GM23248 (cell line): ENCODE data around the gene CDH4. TPM values are rescaled to one million over a fixed set of nuclear protein-coding genes. Genes with fewer than 3 reads are reported as not detected.

ENCODE experiments used
- DNase-seq: peaks from one replicate; pipeline ENCODE4 v3.0.0-alpha.2; 2015
- H2AFZ ChIP-seq: fragments of 200-600 bp; sonication (generic); 2 replicates; pipeline ENCODE4 v1.6.1; 2016; ENCODE audit warnings: antibody characterized with exemption
- H3F3A ChIP-seq: fragments of 200-600 bp; sonication (generic); 2 replicates; pipeline ENCODE4 v1.6.1; 2016; ENCODE audit warnings: mild to moderate bottlenecking, antibody characterized with exemption, mixed run types; ENCODE audit not compliant: insufficient read depth
- H3K27ac ChIP-seq: fragments of 200-600 bp; sonication (generic); 2 replicates; pipeline ENCODE4 v1.5.1; 2016; ENCODE audit warnings: mild to moderate bottlenecking
- H3K27me3 ChIP-seq: fragments of 200-600 bp; sonication (generic); replicated peaks from 2 replicates; pipeline ENCODE4 v1.6.1; 2016; ENCODE audit warnings: mild to moderate bottlenecking; ENCODE audit not compliant: insufficient read depth
- H3K36me3 ChIP-seq: fragments of 200-600 bp; sonication (generic); 2 replicates; pipeline ENCODE4 v1.6.1; 2016; ENCODE audit warnings: low read depth, mild to moderate bottlenecking
- H3K4me1 ChIP-seq: fragments of 200-600 bp; sonication (generic); 2 replicates; pipeline ENCODE4 v1.6.1; 2016; ENCODE audit warnings: mild to moderate bottlenecking; ENCODE audit not compliant: insufficient read depth
- H3K4me2 ChIP-seq: fragments of 200-600 bp; sonication (generic); one replicate; pipeline ENCODE4 v1.6.1; 2016; ENCODE audit warnings: mild to moderate bottlenecking; ENCODE audit not compliant: unreplicated experiment
- H3K4me3 ChIP-seq: fragments of 200-600 bp; sonication (generic); 2 replicates; pipeline ENCODE4 v1.5.1; 2016; ENCODE audit warnings: mild to moderate bottlenecking
- H3K79me2 ChIP-seq: fragments of 200-600 bp; sonication (generic); 2 replicates; pipeline ENCODE4 v1.6.1; 2016; ENCODE audit warnings: mild to moderate bottlenecking; ENCODE audit not compliant: insufficient read depth
- H3K9ac ChIP-seq: fragments of 200-600 bp; sonication (generic); 2 replicates; pipeline ENCODE4 v1.6.1; 2016; ENCODE audit warnings: mild to moderate bottlenecking
- H3K9me2 ChIP-seq: fragments of 200-600 bp; sonication (generic); 2 replicates; pipeline ENCODE4 v1.6.1; 2016; ENCODE audit warnings: mixed run types, mild to moderate bottlenecking, moderate library complexity; ENCODE audit not compliant: insufficient read depth
- H3K9me3 ChIP-seq: fragments of 200-600 bp; sonication (generic); one replicate; pipeline ENCODE4 v1.6.1; 2017; ENCODE audit warnings: low read depth
- H4K20me1 ChIP-seq: fragments of 200-600 bp; sonication (generic); 2 replicates; pipeline ENCODE4 v1.6.0; 2016; ENCODE audit not compliant: insufficient read depth
- EZH2 ChIP-seq: fragments of 200-600 bp; sonication (generic); IDR thresholded peaks from 2 replicates; pipeline ENCODE4 v1.6.1; 2018; ENCODE audit warnings: antibody characterized with exemption, mild to moderate bottlenecking; ENCODE audit not compliant: insufficient read depth, poor library complexity, severe bottlenecking
- EZH2phosphoT487 ChIP-seq: fragments of 200-600 bp; sonication (generic); IDR thresholded peaks from 2 replicates; pipeline ENCODE4 v1.6.1; 2018; ENCODE audit warnings: antibody characterized with exemption, moderate library complexity, mild to moderate bottlenecking, low read depth; ENCODE audit not compliant: insufficient read depth
- WGBS, 2 experiments: methylation state at CpG; one replicate each; pipeline ENCODE4 v1.1.6; 2015 to 2017; ENCODE audit warnings: low lambda C conversion rate in 2 of 2, low coverage in 1 of 2; ENCODE audit errors: missing lambda C conversion rate in 2 of 2; 5-methylcytosine and 5-hydroxymethylcytosine counted together
- in situ Hi-C: fragments of 300-500 bp; cut with MboI; formaldehyde crosslinking; loops from 2 replicates; pipeline ENCODE4 v1.15.0; 2020
- polyA plus RNA-seq: library from polyadenylated mRNA; unstranded; fragments of >200 nt; fragmentation: Nextera tagmentation; extraction: Ambion mirVana; gene quantifications from 2 replicates; pipeline ENCODE4 v1.2.1, GENCODE V29; 2016
- total RNA-seq: library from RNA; depleted of rRNA; stranded (reverse); fragments of >200 nt; shearing (Covaris generic); gene quantifications from 2 replicates; pipeline ENCODE4 v1.2.3, GENCODE V29; 2014

CDH4 gene
- total and polyA plus RNA-seq, 2 experiments from 2014 or later: 1.1 to 3.9 TPM

GRCh38 chr20:61655591-61655990 is 403.5 kb downstream of the CDH4 start:
- no peaks in the 10 kb centered on the region for H3K9me2 ChIP-seq

GRCh38 chr20:61656198-61656597 is 404.1 kb downstream of the CDH4 start:
- TF ChIP-seq EZH2phosphoT487 (no peak), EZH2 (no peak)
- Histone ChIP-seq H3K4me3 (no peak overlapping the region), H3K9ac (no peak overlapping the region), H3K9me2 (no peaks in the 10 kb centered on the region), H3K27me3 (no peaks in the 10 kb centered on the region), H3K4me1 (no peaks in the 10 kb centered on the region), H3K9me3 (no peaks in the 10 kb centered on the region), H2AFZ (no peak overlapping the region), H3K27ac (no peak overlapping the region), H4K20me1 (no peaks in the 10 kb centered on the region), H3K4me2 (no peak overlapping the region), H3K36me3 (no peaks in the 10 kb centered on the region), H3F3A (no peaks in the 10 kb centered on the region), H3K79me2 (no peaks in the 10 kb centered on the region)
- DNase-seq: no peak
- 54 to 63% methylated on average over 15 to 21 of the region's 21 CpGs for WGBS, 2 experiments
- in situ Hi-C loops: no loop called here

More at GRCh38 chr20:61655591-61655990, 403.5 kb downstream of the CDH4 start:
- H3K9ac ChIP-seq: no peak overlapping the region
- no peak overlapping the region for H2AFZ ChIP-seq
- no peaks in the 10 kb centered on the region for H3K4me1 ChIP-seq
- no peaks in the 10 kb centered on the region for H4K20me1 ChIP-seq
- H3K4me2 ChIP-seq: no peak overlapping the region
- no peaks in the 10 kb centered on the region for H3F3A ChIP-seq
- no peaks in the 10 kb centered on the region for H3K36me3 ChIP-seq
- no peak overlapping the region for H3K27ac ChIP-seq
- 37 to 40% methylated on average over 10 of the region's 10 CpGs for WGBS, 2 experiments
- no peak for DNase-seq
- H3K27me3 ChIP-seq: no peaks in the 10 kb centered on the region
- H3K9me3 ChIP-seq: no peaks in the 10 kb centered on the region
- TF ChIP-seq EZH2: no peak
- no peak for TF ChIP-seq EZH2phosphoT487
- no peaks in the 10 kb centered on the region for H3K79me2 ChIP-seq
- in situ Hi-C loops: no loop called here
- H3K4me3 ChIP-seq: no peak overlapping the region

- H3K9ac ChIP-seq: no peak overlapping the region
- no peaks in the 10 kb centered on the region for H3K9me3 ChIP-seq
- no peak overlapping the region for H3K4me2 ChIP-seq
- H3K4me3 ChIP-seq: no peak overlapping the region
- 37 to 38% methylated on average over 15 of the region's 15 CpGs for WGBS, 2 experiments
- H3K36me3 ChIP-seq: no peaks in the 10 kb centered on the region
- H3K4me1 ChIP-seq: no peaks in the 10 kb centered on the region
- H3K79me2 ChIP-seq: no peaks in the 10 kb centered on the region
- DNase-seq: no peak
- no peak overlapping the region for H3K27ac ChIP-seq
- H2AFZ ChIP-seq: no peak overlapping the region
- no peaks in the 10 kb centered on the region for H3F3A ChIP-seq
- H3K9me2 ChIP-seq: no peaks in the 10 kb centered on the region
- no peaks in the 10 kb centered on the region for H3K27me3 ChIP-seq
- no peaks in the 10 kb centered on the region for H4K20me1 ChIP-seq
- in situ Hi-C loops: no loop called here
- TF ChIP-seq EZH2phosphoT487 (no peak), EZH2 (no peak)
These were observed 405.8 kb downstream of the CDH4 start for GRCh38 chr20:61657721-61658377.

- Histone ChIP-seq H3K79me2 (no peaks in the 10 kb centered on the region), H3K4me2 (no peak overlapping the region), H3K9me2 (no peaks in the 10 kb centered on the region), H3K27me3 (no peaks in the 10 kb centered on the region), H3K36me3 (no peaks in the 10 kb centered on the region), H4K20me1 (no peaks in the 10 kb centered on the region), H3K4me1 (no peaks in the 10 kb centered on the region), H3K4me3 (no peak overlapping the region), H3K9me3 (no peaks in the 10 kb centered on the region), H3K27ac (no peak overlapping the region), H3F3A (no peaks in the 10 kb centered on the region), H3K9ac (no peak overlapping the region), H2AFZ (no peak overlapping the region)
- no peak for DNase-seq
- in situ Hi-C loops: no loop called here
- TF ChIP-seq EZH2phosphoT487 (no peak), EZH2 (no peak)
- WGBS, 2 experiments: 44 to 57% methylated on average over 6 of the region's 6 CpGs
These were observed 406.5 kb downstream of the CDH4 start for GRCh38 chr20:61658563-61658962.
